T-cell (primary cell): ENCODE results near the gene IDH3A. TPM values are rescaled to one million over a fixed set of nuclear protein-coding genes. Genes with fewer than 3 reads are reported as not detected.
"Not testable (repeated sequence)": the region's sequence is repeated elsewhere in the genome, so short reads cannot be mapped to it uniquely, and the experiment has no call there.

Experiments used
- ATAC-seq, 4 experiments: fragments of 200-7000 bp in 3 of 4; fragments of 150-1000 bp in 1 of 4; cut with Tn5 transposase; replicated peaks in 1 of 4; 1 replicate in 3 of 4; 2 replicates in 1 of 4; pipeline ENCODE4 v1.10.0; 2021; ENCODE audit warnings: moderate library complexity in 3 of 4, mild to moderate bottlenecking in 2 of 4, moderate number of reproducible peaks in 1 of 4
- CTCF ChIA-PET, 2 donors: fragments of 300-600 bp; sonication (Branson Sonifier 250); formaldehyde crosslinking; loops; one replicate each; lab custom pipeline; 2022; ENCODE audit warnings: antibody characterized with exemption in 2 of 2; lab: Charles Lee
- POLR2A ChIA-PET, 2 donors: fragments of 300-600 bp; sonication (Branson Sonifier 250); formaldehyde crosslinking; loops; one replicate each; lab custom pipeline; 2022; ENCODE audit warnings: antibody characterized with exemption in 2 of 2; lab: Charles Lee
- DNase-seq, 35 experiments: peaks; one replicate each; pipeline versions ENCODE4 v3.0.0 to v3.0.0-alpha.2; 2013 to 2023
- H3K27ac ChIP-seq: one replicate; pipeline ENCODE4 v1.5.1; 2013; ENCODE audit warnings: low read length
- H3K27me3 ChIP-seq, 2 experiments: replicated peaks in 1 of 2; 1 replicate in 1 of 2; 2 replicates in 1 of 2; pipeline versions ENCODE4 v1.6.1 to v1.7.0; 2013; ENCODE audit warnings: low read length in 1 of 2, mixed read lengths in 1 of 2; ENCODE audit not compliant: control insufficient read depth in 2 of 2, insufficient read depth in 2 of 2; ENCODE audit errors: extremely low read depth in 1 of 2
- H3K36me3 ChIP-seq, 2 donors: 1 replicate in 1 of 2; 2 replicates in 1 of 2; pipeline versions ENCODE4 v1.6.1 to v1.7.0; 2013; ENCODE audit warnings: low read length in 1 of 2; ENCODE audit not compliant: control insufficient read depth in 2 of 2, insufficient read depth in 1 of 2; ENCODE audit errors: extremely low read depth in 1 of 2
- H3K4me1 ChIP-seq, 2 experiments: 1 replicate in 1 of 2; 2 replicates in 1 of 2; pipeline versions ENCODE4 v1.6.1 to v1.7.0; 2013; ENCODE audit warnings: low read length in 2 of 2, mixed read lengths in 1 of 2; ENCODE audit not compliant: insufficient read depth in 2 of 2, control insufficient read depth in 1 of 2; ENCODE audit errors: extremely low read depth in 1 of 2
- H3K4me3 ChIP-seq, 2 donors: 1 replicate in 1 of 2; 2 replicates in 1 of 2; pipeline versions ENCODE4 v1.5.1 to v1.7.0; 2013; ENCODE audit warnings: mild to moderate bottlenecking in 2 of 2, low read length in 1 of 2, moderate library complexity in 1 of 2; ENCODE audit not compliant: control insufficient read depth in 1 of 2; ENCODE audit errors: extremely low read depth in 1 of 2
- H3K9me3 ChIP-seq: 2 replicates; pipeline ENCODE4 v1.7.0; 2013
- H3K27ac Mint-ChIP-seq, 2 donors: one replicate each; pipeline ENCODE4 v1.8.0; 2020 to 2021; ENCODE audit warnings: mild to moderate bottlenecking in 2 of 2, mixed read lengths in 2 of 2
- H3K27me3 Mint-ChIP-seq, 2 donors: one replicate each; pipeline ENCODE4 v1.8.0; 2021 to 2022; ENCODE audit warnings: mixed read lengths in 2 of 2
- H3K36me3 Mint-ChIP-seq: one replicate; pipeline ENCODE4 v1.8.0; 2021; ENCODE audit warnings: mixed read lengths
- H3K4me1 Mint-ChIP-seq, 3 donors: one replicate each; pipeline ENCODE4 v1.8.0; 2020 to 2022; ENCODE audit warnings: mixed read lengths in 3 of 3, mild to moderate bottlenecking in 1 of 3
- H3K4me3 Mint-ChIP-seq, 3 donors: one replicate each; pipeline ENCODE4 v1.8.0; 2020 to 2022; ENCODE audit warnings: mild to moderate bottlenecking in 3 of 3, mixed read lengths in 3 of 3, moderate library complexity in 3 of 3
- H3K9me3 Mint-ChIP-seq, 3 donors: one replicate each; pipeline ENCODE4 v1.8.0; 2020 to 2022; ENCODE audit warnings: mixed read lengths in 3 of 3
- WGBS: methylation state at CpG from one replicate; pipeline ENCODE4 v1.1.5; 2013; ENCODE audit warnings: missing lambda C conversion rate; ENCODE audit not compliant: insufficient coverage; 5-methylcytosine and 5-hydroxymethylcytosine counted together
- total RNA-seq, 35 experiments: library from RNA in 6 of 35; stranded (reverse) in 6 of 35; fragments of 120-200 nt in 1 of 35; gene quantifications; one replicate each; pipeline versions ENCODE4 v1.2.1 to v1.2.4 and lab custom pipeline; 2013 to 2026

IDH3A gene
- total RNA-seq, 5 donors from 2014 or later (not counting 1 experiment from before 2014, with no cell fraction given), result 40.3 to 64.7 (median 48.5) TPM

GRCh38 chr15:78147566-78147965, 1.6 kb upstream of the IDH3A start:
- Histone ChIP-seq H3K36me3 (no peaks in the 10 kb centered on the region), H3K4me3 (no peak overlapping the region), H3K27ac (no peak overlapping the region), H3K9me3 (no peaks in the 10 kb centered on the region), H3K27me3 (no peaks in the 10 kb centered on the region), H3K4me1 (peaks cover 10 to 22% of the 10 kb centered on the region in 2 experiments)
- ChIA-PET POLR2A (no interaction called here), CTCF (interaction anchor here in 1 of 2 donors (0.7 to 1.5 kb wide), 3 partner anchors 16 to 48 kb away, joined by 3 to 6 read pairs (median 4); partner anchors contain the start of gene CIB2)
- DNase-seq, result no peak
- 100% methylated on average over 5 of the region's 6 CpGs for WGBS
- H3K4me1 Mint-ChIP-seq, result peaks cover 26 to 35% (median 30%) of the 10 kb centered on the region in 3 donors
- H3K27ac Mint-ChIP-seq, result peak overlapping the region in 1 of 2 donors; percentile 53
- no peaks in the 10 kb centered on the region for H3K27me3 Mint-ChIP-seq
- H3K4me3 Mint-ChIP-seq, result peak overlapping the region; percentile 50 to 61 (median 51)
- ATAC-seq, result no peak
- no peaks in the 10 kb centered on the region for H3K9me3 Mint-ChIP-seq
- H3K36me3 Mint-ChIP-seq, result peaks cover under 1% of the 10 kb centered on the region

- POLR2A ChIA-PET, result no interaction called here
- Histone ChIP-seq H3K4me1 (peaks cover 10 to 22% of the 10 kb centered on the region in 2 experiments), H3K4me3 (peak overlapping the region; percentile 63 to 64), H3K27ac (peak overlapping the region; percentile 18), H3K27me3 (no peaks in the 10 kb centered on the region), H3K36me3 (no peaks in the 10 kb centered on the region), H3K9me3 (no peaks in the 10 kb centered on the region)
- H3K4me1 Mint-ChIP-seq, result peaks cover 36 to 44% (median 39%) of the 10 kb centered on the region in 3 donors
- peak overlapping the region; percentile 85 to 88 for H3K27ac Mint-ChIP-seq
- DNase-seq (no peak), ATAC-seq (peak in 2 of 4 experiments; percentile 0 to 14)
- peak overlapping the region; percentile 83 to 93 (median 93) for H3K4me3 Mint-ChIP-seq
- peaks cover 10% of the 10 kb centered on the region for H3K36me3 Mint-ChIP-seq
- CTCF ChIA-PET, result interaction anchor here in 1 of 2 donors (1.0 to 1.5 kb wide), 2 partner anchors 17 to 47 kb away, joined by 3 to 6 read pairs; partner anchors contain the start of gene CIB2
- H3K9me3 Mint-ChIP-seq, result no peaks in the 10 kb centered on the region
- H3K27me3 Mint-ChIP-seq, result no peaks in the 10 kb centered on the region
- 0% methylated on average over 1 of the region's 14 CpGs for WGBS
These were observed 632 bp upstream of the IDH3A start for GRCh38 chr15:78148392-78149067.

DNA sequence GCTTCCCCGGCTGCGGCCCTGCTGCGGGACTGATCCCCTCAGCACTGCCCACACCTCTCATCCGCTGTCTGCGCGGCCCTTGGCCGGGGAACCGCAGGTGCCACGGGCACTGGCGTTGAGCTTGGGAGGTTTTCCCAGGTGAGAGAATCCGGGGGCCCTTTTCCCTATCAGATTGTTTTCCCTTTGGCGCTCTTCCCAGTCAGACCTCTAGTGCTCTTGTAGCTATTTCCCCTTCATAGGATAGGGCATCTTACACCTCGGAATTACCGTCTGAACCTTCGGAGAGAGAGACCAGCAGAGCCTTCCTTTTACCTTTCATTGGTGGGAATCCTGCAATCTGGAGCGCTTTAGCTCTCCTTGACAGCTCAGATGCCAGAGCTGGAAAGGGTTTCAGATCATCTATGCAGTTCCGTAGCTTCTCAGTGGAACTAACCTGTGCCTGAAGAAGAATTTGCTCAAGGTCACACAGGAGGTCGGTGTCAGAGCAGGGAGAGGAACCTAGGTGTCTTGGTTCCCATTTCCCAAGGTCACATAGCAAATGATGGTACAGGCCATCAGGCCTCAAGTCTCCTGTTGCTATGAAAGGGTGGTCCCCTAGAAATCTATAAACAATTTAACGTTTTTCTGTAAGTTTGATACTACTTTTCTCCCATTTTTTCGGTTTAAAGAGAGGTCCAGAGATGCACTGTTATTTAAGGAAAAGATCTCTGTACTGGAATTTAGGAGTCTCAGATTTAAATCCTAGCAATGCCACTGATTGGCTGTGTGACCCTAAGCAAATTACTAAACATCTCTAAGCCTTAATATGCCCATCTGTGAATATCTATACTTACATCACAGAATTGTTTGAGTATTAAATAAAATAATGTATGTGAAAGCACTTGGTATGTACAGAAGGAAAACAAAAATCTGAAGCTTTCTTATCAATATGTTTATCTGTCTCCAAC, 916 bp downstream of the IDH3A start:
- Mint-ChIP-seq H3K4me1 (peaks cover 36 to 46% (median 40%) of the 10 kb centered on the region in 3 donors), H3K36me3 (peaks cover 10% of the 10 kb centered on the region), H3K27me3 (no peaks in the 10 kb centered on the region), H3K27ac (peak overlapping the region; percentile 63 to 86), H3K9me3 (no peaks in the 10 kb centered on the region), H3K4me3 (peak overlapping the region; percentile 91 to 94 (median 93))
- peak overlapping the region; percentile 67 to 82 for H3K4me3 ChIP-seq
- peaks cover 10 to 22% of the 10 kb centered on the region in 2 experiments for H3K4me1 ChIP-seq
- no peak for ATAC-seq
- no peaks in the 10 kb centered on the region for H3K9me3 ChIP-seq
- CTCF ChIA-PET, result interaction anchor here (0.9 to 1.4 kb wide), 3 partner anchors 8 to 46 kb away, joined by 4 to 10 read pairs (median 4); partner anchors contain the start of gene CIB2 (in 1 of the 2)
- WGBS, result 11% methylated on average over 15 of the region's 20 CpGs
- no peaks in the 10 kb centered on the region for H3K36me3 ChIP-seq
- no peak overlapping the region for H3K27ac ChIP-seq
- DNase-seq, result peak in 1 of 35 experiments; percentile 19
- POLR2A ChIA-PET, result interaction anchor here in 1 of 2 donors (0.6 kb wide), 1 partner anchor 53 kb away, joined by 3 read pairs; no protein-coding TSS in a partner anchor
- H3K27me3 ChIP-seq, result no peaks in the 10 kb centered on the region

GRCh38 chr15:78151075-78151474, 1.9 kb downstream of the IDH3A start:
- CTCF ChIA-PET, POLR2A ChIA-PET, ATAC-seq, H3K9me3 ChIP-seq, H3K27me3 Mint-ChIP-seq, H3K36me3 ChIP-seq, H3K27ac ChIP-seq, H3K4me3 ChIP-seq, H3K27me3 ChIP-seq, H3K9me3 Mint-ChIP-seq, DNase-seq: not testable (repeated sequence)
- WGBS, result 89% methylated on average over 2 of the region's 8 CpGs
- H3K4me1 ChIP-seq, result peaks cover 10 to 22% of the 10 kb centered on the region in 2 experiments
- Mint-ChIP-seq H3K4me3 (peak overlapping the region; percentile 91 to 94 (median 93)), H3K27ac (peak overlapping the region in 1 of 2 donors; percentile 19), H3K36me3 (peaks cover 14% of the 10 kb centered on the region), H3K4me1 (peaks cover 36 to 46% (median 45%) of the 10 kb centered on the region in 3 donors)

DNA sequence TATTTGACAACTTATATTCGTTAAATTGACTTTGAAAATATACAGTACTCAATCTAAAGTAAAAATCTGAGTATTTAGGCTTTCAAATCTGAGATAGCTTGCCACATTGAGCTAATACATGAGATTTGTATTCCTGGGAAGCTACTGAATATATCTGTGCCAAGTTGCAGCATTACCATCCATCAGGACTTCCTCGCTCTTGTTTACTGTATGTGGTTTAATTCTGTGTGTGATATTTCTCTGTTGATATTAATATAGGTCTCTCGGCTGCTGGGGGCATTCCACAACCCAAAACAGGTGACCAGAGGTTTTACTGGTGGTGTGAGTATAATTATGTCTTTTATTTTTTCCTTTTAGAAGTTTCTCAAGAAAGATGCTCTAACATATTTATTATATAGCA, 5.8 kb downstream of the IDH3A start:
- Mint-ChIP-seq H3K36me3 (peaks cover 23% of the 10 kb centered on the region), H3K27ac (no peak overlapping the region), H3K4me3 (no peak overlapping the region), H3K4me1 (peaks cover 25 to 34% (median 27%) of the 10 kb centered on the region in 3 donors), H3K27me3 (no peaks in the 10 kb centered on the region), H3K9me3 (no peaks in the 10 kb centered on the region)
- no peak overlapping the region for H3K4me3 ChIP-seq
- peaks cover 3% of the 10 kb centered on the region in 2 experiments for H3K4me1 ChIP-seq
- ATAC-seq, result no peak
- WGBS, result no CpG with 5 or more reads among the region's 3 CpGs
- DNase-seq, result no peak
- ChIA-PET POLR2A (interaction anchor here in 1 of 2 donors (0.6 to 1.0 kb wide), 2 partner anchors 9 to 410 kb away, joined by 3 to 4 read pairs; partner anchors contain the start of gene CHRNA5), CTCF (interaction anchor here (0.6 to 0.9 kb wide), 3 partner anchors 16 to 47 kb away, joined by 3 read pairs; no protein-coding TSS in a partner anchor)
- peaks cover 0 to 22% of the 10 kb centered on the region in 2 donors for H3K36me3 ChIP-seq
- no peaks in the 10 kb centered on the region for H3K27me3 ChIP-seq
- H3K27ac ChIP-seq, result no peak overlapping the region
- no peaks in the 10 kb centered on the region for H3K9me3 ChIP-seq
